ENCODE results near the gene DMC1.

Gene DMC1

GRCh38 chr22:38567531-38568285, 2.3 kb downstream of the DMC1 start:
- DNase-seq (ENCODE audit: low spot score) = no peak

DNA sequence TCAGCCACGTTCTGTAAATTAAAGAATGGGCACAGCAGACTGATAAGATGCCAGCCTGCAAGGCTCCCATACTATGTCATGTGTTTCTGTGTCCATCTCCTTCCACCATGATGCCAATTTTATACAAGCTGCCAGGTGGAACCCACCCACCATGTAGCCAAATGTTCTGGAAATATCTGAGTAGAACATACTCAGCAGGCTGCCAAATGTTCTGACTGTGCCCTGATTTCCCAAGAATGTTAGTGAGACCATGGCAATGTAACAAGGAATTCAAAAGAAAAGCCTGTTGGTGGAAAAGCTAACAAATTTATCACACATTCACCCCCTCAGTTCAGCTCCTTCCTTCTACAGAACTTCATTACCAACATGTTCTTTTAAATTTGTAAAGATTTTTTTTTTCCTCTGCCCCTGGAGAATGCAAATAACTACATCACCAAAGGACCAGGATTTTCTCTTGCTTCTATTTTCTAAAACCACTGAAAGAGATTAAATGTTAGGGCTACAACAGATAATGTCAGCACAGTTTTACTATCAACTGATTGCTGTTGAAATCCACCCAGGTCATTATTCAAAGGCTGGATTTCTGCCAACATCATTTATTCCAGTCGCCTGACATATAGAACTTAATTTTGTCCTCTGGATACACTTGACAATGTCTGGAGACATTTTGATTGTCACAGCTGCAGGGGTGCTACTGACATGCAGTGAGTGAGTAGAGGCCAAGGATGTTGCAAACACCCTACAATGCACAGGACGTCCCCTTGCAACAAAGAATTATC, 3.1 kb downstream of the DMC1 start:
- no peak for DNase-seq (ENCODE audit: low spot score)

DNA sequence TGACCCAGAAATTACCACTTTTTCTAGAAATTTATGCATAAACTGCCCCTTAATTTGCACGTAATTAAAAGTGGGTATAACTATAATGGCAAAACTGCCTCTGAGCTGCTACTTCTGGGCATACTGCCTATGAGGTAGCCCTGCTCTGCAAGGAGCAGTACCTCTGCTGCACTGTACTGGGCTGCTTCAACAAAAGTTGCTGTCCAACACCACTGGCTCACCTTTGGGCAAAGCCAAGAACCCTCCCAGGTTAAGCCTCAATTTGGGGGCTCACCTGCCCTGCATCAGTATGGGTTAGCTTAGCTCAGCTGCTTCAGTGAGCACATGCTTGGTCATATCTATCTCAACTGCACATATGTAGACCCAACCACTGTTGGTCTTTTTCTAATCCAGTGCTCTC, 4.5 kb downstream of the DMC1 start:
- DNase-seq (ENCODE audit: low spot score) = no peak

DNA sequence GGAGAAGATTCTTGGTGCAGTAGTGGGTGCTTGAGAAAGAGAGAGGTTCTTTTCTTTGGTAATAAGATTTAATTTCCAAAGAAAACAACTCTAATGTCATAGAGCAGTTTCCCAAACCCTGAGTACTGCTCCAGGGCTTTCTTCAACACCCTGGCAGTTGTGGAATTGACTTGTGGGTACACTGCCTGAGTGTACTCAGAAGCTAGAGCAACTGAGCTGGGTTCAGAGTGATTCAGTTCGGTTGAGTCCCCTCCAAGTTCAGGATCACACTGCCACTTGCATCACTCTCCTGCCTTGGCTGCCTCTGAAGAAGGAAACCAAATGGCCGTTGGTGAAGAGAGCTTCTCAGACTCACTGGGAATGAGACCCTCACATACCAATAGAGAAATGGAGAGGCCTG, 5.3 kb downstream of the DMC1 start:
- DNase-seq (ENCODE audit: low spot score) = no peak

DNA sequence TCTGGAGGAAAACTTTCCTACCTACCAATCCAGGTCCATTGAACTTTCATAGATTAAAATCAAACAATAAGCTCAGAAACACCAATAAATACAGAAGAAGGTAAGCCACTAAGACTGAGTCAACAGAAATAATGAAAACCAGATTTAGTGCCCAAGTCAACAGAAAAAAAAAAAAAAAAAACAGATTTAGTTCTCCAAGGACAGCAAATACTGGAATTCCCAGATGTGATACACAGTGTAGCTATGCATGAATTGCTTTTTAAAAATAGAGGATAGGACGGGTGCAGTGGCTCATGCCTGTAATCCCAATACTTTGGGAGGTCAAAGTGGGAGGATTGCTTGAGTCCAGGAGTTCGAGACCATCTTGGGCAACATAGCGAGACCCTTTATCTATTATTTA, 15.7 kb downstream of the DMC1 start:
- no peak for DNase-seq (ENCODE audit: low spot score)

DNA sequence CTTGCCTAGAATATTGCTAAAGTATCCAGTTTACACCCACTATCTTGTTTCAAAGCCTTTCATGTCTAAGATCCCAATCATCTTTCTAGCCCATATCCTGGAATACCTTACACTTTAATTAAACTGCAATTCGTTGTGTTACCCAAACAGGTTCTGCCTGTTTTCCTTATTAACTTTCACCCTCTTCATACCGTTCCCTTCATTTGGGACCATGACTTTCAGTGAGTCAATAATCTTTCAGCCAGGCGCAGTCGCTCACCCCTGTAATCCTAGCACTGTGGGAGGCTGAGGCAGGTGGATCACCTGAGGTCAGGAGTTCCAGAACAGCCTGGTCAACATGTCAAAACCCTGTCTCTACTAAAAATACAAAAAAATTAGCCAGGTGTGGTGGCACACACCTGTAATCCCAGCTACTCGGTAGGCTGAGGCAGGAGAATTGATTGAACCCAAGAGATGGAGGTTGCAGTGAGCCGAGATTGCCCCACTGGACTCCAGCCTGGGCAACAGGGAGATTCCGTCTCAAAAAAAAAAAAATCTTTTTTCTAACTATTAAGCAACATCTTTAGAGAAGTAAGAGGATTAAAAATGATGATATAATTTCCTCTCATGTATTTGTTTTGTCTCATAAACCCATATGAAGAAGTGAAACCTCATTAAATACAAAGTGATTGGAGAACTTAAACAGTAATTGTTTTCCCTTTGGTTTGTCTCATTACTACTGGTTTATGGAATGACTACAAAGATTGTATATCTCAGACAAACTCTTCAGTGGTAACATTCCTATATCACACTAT, 20.7 kb downstream of the DMC1 start:
- DNase-seq (ENCODE audit: low spot score) = no peak

GRCh38 chr22:38540701-38541100, 29.3 kb downstream of the DMC1 start:
- no peak for DNase-seq (ENCODE audit: low spot score)

DNA sequence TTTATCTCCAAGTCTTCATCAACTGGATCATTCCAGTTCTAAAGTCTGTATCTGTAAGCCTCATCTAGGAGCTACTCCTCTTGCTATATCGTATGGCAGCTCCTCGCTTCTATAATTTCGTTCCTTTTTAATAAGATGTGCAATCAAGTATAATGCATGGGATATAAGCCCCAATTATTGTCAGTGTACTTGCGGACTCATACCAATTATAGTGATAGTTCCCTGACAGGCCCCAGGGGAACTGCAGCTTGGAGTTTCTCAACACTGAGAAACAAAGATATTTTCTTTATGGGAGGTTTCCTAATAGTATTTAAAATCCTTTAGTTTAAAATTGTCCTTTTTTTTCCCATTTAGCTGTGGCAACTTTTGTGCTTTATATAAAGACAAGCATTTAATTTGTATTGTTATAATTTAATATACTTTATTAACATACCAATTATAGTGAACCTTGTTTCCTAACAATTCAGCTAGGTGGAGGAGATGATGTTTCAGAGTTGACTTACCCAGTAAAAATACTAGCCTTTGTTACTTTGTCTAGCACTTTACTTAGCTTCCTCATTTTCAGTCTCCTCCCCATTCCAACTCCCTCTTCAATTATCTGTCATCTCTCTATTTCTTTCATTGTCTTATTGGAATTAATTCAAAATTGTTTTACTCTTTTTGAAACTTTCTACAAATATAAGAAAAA, 38.6 kb downstream of the DMC1 start:
- no peak for DNase-seq (ENCODE audit: low spot score)

GRCh38 chr22:38524429-38524828, 45.6 kb downstream of the DMC1 start:
- no peak for DNase-seq (ENCODE audit: low spot score)

GRCh38 chr22:38523479-38523878, 46.5 kb downstream of the DMC1 start:
- no peak for DNase-seq (ENCODE audit: low spot score)

DNA sequence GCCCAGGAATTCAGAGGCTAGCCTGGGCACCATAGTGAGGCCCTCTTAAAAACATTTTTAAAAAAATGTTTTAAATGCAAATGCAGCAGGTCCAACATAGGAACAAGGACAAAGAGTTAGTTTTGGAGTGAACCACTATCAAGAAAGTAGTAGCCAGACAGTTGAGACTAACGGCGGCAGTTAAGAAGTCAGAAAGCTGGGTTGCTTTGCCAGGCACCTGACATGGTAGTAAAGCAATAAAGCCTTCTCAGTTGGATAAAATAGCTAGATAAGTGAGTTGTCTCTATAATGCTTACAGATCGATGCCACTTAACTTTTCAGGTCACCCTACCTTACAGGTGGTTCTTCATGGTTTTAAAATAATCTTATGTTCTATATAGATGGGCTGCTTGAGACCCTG, 47.0 kb downstream of the DMC1 start:
- DNase-seq (ENCODE audit: low spot score) = no peak

- no peak for DNase-seq (ENCODE audit: low spot score)
Measured at GRCh38 chr22:38519453-38520250, 50.3 kb downstream of the DMC1 start.

DNA sequence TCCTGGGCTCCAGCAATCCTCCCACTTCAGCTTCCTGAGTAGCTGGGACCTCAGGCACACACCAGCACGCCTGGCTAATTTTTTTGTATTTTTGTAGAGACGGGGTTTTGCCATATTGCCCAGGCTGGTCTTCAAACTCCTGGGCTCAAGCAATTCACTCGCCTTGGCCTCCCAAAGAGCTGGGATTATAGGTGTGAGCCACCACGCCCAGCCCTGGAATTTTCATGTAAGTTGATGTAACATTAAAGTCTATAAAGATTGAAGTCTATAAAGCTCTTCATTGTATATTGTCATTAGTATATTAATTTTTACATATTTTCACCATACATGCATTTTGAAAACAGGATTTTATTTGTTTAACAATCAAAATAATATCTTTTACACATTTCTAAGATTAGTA, 51.4 kb downstream of the DMC1 start:
- DNase-seq (ENCODE audit: low spot score) = no peak

DNA sequence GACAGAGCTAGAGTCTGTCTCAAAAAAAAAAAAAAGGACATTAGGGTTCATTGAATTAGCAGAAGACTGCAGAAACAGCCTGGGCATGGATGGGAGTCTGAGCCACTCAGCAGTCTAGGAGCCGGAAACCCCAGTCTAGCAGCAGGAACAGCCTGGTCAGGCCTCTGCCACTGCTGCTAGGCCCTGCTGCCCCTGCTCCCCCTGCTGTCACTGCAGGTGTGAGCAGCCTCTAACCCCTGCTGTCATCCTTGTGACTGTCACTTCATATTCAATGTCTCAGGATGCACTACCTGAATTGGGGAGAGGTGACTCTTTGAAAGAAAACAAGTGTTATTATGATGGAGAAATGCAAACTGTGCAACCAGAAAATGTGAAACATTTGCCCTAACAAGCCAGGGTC, 56.9 kb downstream of the DMC1 start:
- no peak for DNase-seq (ENCODE audit: low spot score)

- DNase-seq (ENCODE audit: low spot score) = no peak
Measured at GRCh38 chr22:38510416-38510970, 59.5 kb downstream of the DMC1 start.

- DNase-seq (ENCODE audit: low spot score) = peak; percentile 99
Measured at GRCh38 chr22:38506118-38506962, 63.6 kb downstream of the DMC1 start, which contains the start of gene DDX17. Gene DDX17, minus strand, starts transcription at chr22:38506311.

GRCh38 chr22:38505541-38506117, 64.4 kb downstream of the DMC1 start:
- peak; percentile 35 for DNase-seq (ENCODE audit: low spot score)

DNA sequence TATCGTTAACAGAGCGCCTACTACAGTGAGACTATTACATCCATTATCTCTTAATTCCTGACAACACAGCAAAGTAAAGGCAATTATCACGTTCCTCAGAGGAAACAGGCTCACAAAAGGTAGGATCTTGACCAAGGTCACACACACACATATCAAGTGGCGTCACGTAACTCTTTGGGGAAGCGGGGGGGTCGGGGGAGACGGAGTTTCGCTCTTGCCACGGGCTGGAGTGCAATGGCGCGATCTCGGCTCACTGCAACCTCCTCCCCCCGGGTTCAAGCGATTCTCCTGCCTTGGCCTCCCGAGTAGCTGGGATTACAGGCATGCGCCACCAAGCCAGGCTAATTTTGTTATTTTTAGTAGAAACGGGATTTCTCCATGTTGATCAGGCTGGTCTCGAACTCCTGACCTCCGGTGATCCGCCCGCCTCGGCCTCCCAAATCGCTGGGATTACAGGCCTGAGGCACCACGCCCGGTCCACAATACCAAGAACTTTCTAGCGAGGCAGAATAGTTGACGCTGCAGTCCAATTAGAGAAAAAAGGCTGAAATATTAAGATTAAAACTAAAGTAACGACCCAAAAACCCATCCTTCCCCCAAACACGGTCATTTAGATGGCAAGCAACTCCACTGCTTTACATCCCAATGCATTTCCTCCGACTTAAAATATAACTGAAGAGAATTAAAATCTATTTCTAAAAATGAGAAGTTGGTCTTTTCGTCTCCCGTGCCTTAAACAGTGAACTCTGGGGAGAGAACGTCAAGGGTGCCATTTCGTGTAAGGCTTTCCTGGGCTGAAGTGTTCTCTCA, 65.0 kb downstream of the DMC1 start:
- DNase-seq (ENCODE audit: low spot score) = no peak

DNA sequence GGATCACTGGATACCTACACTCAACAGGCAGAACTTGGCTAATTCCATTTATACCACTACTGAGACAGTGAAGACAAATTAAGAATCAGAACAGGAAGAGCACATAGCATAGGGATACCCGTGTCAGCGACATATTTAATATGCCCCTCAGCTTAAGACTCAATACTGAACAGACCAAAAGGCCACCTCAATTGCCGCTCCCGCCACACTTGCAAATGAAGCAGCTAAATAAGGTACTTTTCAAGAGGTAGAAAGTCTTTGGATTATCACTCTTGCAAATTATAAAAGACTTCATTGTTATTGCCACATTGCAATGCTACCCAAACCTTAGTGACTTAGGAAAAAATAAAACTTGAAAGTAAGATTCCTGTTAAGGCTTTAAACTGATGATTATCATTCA, 67.0 kb downstream of the DMC1 start:
- no peak for DNase-seq (ENCODE audit: low spot score)
